ENCODE measurements around the gene PLPP1.
"Not testable (repeated sequence)": the region's sequence is repeated elsewhere in the genome, so short reads cannot be mapped to it uniquely, and the experiment has no call there.

The PLPP1 gene

GRCh38 chr5:55544341-55544740 lies 9.6 kb upstream of the PLPP1 start:
- DNase-seq (ENCODE audit: low read depth) = no peak

GRCh38 chr5:55541056-55541635 lies 6.4 kb upstream of the PLPP1 start:
- DNase-seq (ENCODE audit: low read depth) = no peak

GRCh38 chr5:55540525-55540924 lies 5.8 kb upstream of the PLPP1 start:
- DNase-seq (ENCODE audit: low read depth) = no peak

GRCh38 chr5:55540024-55540423 lies 5.3 kb upstream of the PLPP1 start:
- no peak for DNase-seq (ENCODE audit: low read depth)

GRCh38 chr5:55538661-55539060 lies 3.9 kb upstream of the PLPP1 start:
- no peak for DNase-seq (ENCODE audit: low read depth)

- not testable (repeated sequence) for DNase-seq (ENCODE audit: low read depth)
Measured at GRCh38 chr5:55537315-55537714, 2.6 kb upstream of the PLPP1 start.

GRCh38 chr5:55535199-55535905 lies 588 bp upstream of the PLPP1 start:
- no peak for DNase-seq (ENCODE audit: low read depth)

- DNase-seq (ENCODE audit: low read depth) = no peak
Measured at GRCh38 chr5:55533521-55534435, 986 bp downstream of the PLPP1 start.

- no peak for DNase-seq (ENCODE audit: low read depth)
Measured at GRCh38 chr5:55530669-55531068, 4.1 kb downstream of the PLPP1 start.

GRCh38 chr5:55524816-55525215 lies 9.9 kb downstream of the PLPP1 start:
- DNase-seq (ENCODE audit: low read depth) = no peak

- DNase-seq (ENCODE audit: low read depth) = no peak
Measured at GRCh38 chr5:55523293-55523692, 11.5 kb downstream of the PLPP1 start.

- DNase-seq (ENCODE audit: low read depth) = no peak
Measured at GRCh38 chr5:55521881-55522280, 12.9 kb downstream of the PLPP1 start.

- no peak for DNase-seq (ENCODE audit: low read depth)
Measured at GRCh38 chr5:55520117-55520839, 14.5 kb downstream of the PLPP1 start.

GRCh38 chr5:55518831-55519390 lies 15.9 kb downstream of the PLPP1 start:
- no peak for DNase-seq (ENCODE audit: low read depth)

- no peak for DNase-seq (ENCODE audit: low read depth)
Measured at GRCh38 chr5:55517804-55518203, 17.0 kb downstream of the PLPP1 start.

- no peak for DNase-seq (ENCODE audit: low read depth)
Measured at GRCh38 chr5:55511010-55511409, 23.8 kb downstream of the PLPP1 start.

- DNase-seq (ENCODE audit: low read depth) = no peak
Measured at GRCh38 chr5:55510523-55510880, 24.3 kb downstream of the PLPP1 start.

- no peak for DNase-seq (ENCODE audit: low read depth)
Measured at GRCh38 chr5:55509796-55510522, 24.8 kb downstream of the PLPP1 start.

- DNase-seq (ENCODE audit: low read depth) = no peak
Measured at GRCh38 chr5:55509097-55509496, 25.7 kb downstream of the PLPP1 start.

- no peak for DNase-seq (ENCODE audit: low read depth)
Measured at GRCh38 chr5:55507574-55507973, 27.2 kb downstream of the PLPP1 start.

GRCh38 chr5:55505711-55506110 lies 29.1 kb downstream of the PLPP1 start:
- not testable (repeated sequence) for DNase-seq (ENCODE audit: low read depth)

Measured in stimulated activated CD8-positive, alpha-beta memory T cell treated with anti-CD3 and anti-CD28 coated beads, Interleukin-15, amount 100 ng/mL, for 1 hour (primary cell).